ENCODE results near the gene NCL.
A peak's percentile ranks its signal among the peaks of the same experiment; 100 is the strongest.
"Not testable (repeated sequence)": the region's sequence is repeated elsewhere in the genome, so short reads cannot be mapped to it uniquely, and the experiment has no call there.

The NCL gene

GRCh38 chr2:231467016-231467545 is 2.8 kb upstream of the NCL start:
- DNase-seq: no peak

- DNase-seq: peak; percentile 95
Observed at GRCh38 chr2:231464576-231465540, 574 bp upstream of the NCL start.

GRCh38 chr2:231462729-231463465 is 1.4 kb downstream of the NCL start:
- DNase-seq: no peak

- no peak for DNase-seq
Observed at GRCh38 chr2:231461516-231461971, 2.7 kb downstream of the NCL start.

GRCh38 chr2:231460841-231461240 is 3.4 kb downstream of the NCL start:
- DNase-seq: not testable (repeated sequence)

GRCh38 chr2:231460073-231460835 is 4.0 kb downstream of the NCL start:
- no peak for DNase-seq

- DNase-seq: no peak
Observed at GRCh38 chr2:231458368-231458767, 5.9 kb downstream of the NCL start.

GRCh38 chr2:231457101-231457500 is 7.2 kb downstream of the NCL start:
- DNase-seq: no peak

GRCh38 chr2:231456295-231457004 is 7.8 kb downstream of the NCL start:
- no peak for DNase-seq

GRCh38 chr2:231455890-231456289 is 8.4 kb downstream of the NCL start:
- DNase-seq: no peak

GRCh38 chr2:231455222-231455621 is 9.1 kb downstream of the NCL start:
- DNase-seq: no peak

- no peak for DNase-seq
Observed at GRCh38 chr2:231454361-231454791, 9.9 kb downstream of the NCL start.

GRCh38 chr2:231452799-231453508 is 11.3 kb downstream of the NCL start:
- DNase-seq: no peak

GRCh38 chr2:231450548-231450989 is 13.7 kb downstream of the NCL start:
- no peak for DNase-seq

- DNase-seq: no peak
Observed at GRCh38 chr2:231449503-231450054, 14.7 kb downstream of the NCL start.

GRCh38 chr2:231436957-231437356 is 27.3 kb downstream of the NCL start:
- no peak for DNase-seq

- DNase-seq: no peak
Observed at GRCh38 chr2:231433990-231434389, 30.3 kb downstream of the NCL start.

- no peak for DNase-seq
Observed at GRCh38 chr2:231431606-231432005, 32.7 kb downstream of the NCL start.

GRCh38 chr2:231430437-231430836 is 33.8 kb downstream of the NCL start:
- not testable (repeated sequence) for DNase-seq

- no peak for DNase-seq
Observed at GRCh38 chr2:231429901-231430300, 34.4 kb downstream of the NCL start.

GRCh38 chr2:231429152-231429551 is 35.1 kb downstream of the NCL start:
- DNase-seq: no peak

Measured in NCI-H526 treated with DMSO at 0.1 percent for 48 hours (cell line).